Glomerular visceral epithelial cell (primary cell): ENCODE data around the gene GNG4.
"Not testable (repeated sequence)": the region's sequence is repeated elsewhere in the genome, so short reads cannot be mapped to it uniquely, and the experiment has no call there.

Experiments
- DNase-seq: peaks from one replicate; pipeline ENCODE4 v3.0.0-alpha.2; 2016; ENCODE audit errors: extremely low spot score

Gene GNG4

GRCh38 chr1:235584973-235585372 lies 64.6 kb downstream of the GNG4 start:
- no peak for DNase-seq

- no peak for DNase-seq
Measured at GRCh38 chr1:235583511-235584001, 66.0 kb downstream of the GNG4 start.

DNA sequence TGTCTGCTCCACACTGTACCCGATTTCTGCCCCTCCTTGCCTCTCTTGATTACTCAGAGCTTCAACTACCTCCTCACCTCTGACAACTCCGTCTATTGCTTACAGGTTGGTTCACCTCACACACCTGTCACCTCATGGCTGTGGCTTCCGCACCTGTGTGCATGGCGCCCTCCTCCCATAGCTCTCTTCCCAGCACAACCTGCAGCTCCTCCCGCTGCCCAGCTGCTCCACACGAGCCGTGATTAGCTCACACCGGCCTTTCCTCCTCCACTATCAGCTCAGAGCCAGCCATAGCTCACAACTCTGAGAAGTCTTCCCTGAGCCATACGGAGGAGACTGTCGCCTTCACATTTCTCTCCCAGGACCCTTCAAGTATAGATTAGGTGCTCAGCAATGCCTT lies 67.5 kb downstream of the GNG4 start:
- DNase-seq: no peak

- no peak for DNase-seq
Measured at GRCh38 chr1:235579891-235580290, 69.7 kb downstream of the GNG4 start.

GRCh38 chr1:235575597-235575996 lies 74.0 kb downstream of the GNG4 start:
- no peak for DNase-seq

- no peak for DNase-seq
Measured at GRCh38 chr1:235573880-235574279, 75.7 kb downstream of the GNG4 start.

GRCh38 chr1:235572971-235573370 lies 76.6 kb downstream of the GNG4 start:
- not testable (repeated sequence) for DNase-seq

DNA sequence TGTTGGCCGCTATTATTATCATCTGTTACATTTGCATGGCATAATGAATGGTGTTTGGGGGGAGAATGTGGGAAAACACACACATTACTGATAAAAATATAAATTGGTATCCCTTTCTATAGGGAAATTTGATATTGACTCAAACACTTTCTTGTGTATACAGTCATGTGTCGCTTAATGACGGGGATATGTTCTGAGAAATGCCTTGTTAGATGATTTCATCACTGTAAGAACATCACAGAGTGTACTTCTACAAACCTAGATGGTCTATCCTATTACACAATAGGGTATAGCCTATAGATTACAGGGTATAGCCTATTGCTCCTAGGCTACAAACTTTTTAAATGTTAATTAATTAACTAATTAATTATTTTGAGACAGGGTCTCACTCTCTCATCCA lies 78.1 kb downstream of the GNG4 start:
- no peak for DNase-seq

- no peak for DNase-seq
Measured at GRCh38 chr1:235567812-235568503, 81.6 kb downstream of the GNG4 start.

GRCh38 chr1:235566084-235566483 lies 83.5 kb downstream of the GNG4 start:
- DNase-seq: no peak

GRCh38 chr1:235563513-235564061 lies 86.0 kb downstream of the GNG4 start:
- DNase-seq: no peak

- no peak for DNase-seq
Measured at GRCh38 chr1:235562589-235562988, 87.0 kb downstream of the GNG4 start.

GRCh38 chr1:235558621-235559169 lies 90.9 kb downstream of the GNG4 start:
- DNase-seq: no peak

DNA sequence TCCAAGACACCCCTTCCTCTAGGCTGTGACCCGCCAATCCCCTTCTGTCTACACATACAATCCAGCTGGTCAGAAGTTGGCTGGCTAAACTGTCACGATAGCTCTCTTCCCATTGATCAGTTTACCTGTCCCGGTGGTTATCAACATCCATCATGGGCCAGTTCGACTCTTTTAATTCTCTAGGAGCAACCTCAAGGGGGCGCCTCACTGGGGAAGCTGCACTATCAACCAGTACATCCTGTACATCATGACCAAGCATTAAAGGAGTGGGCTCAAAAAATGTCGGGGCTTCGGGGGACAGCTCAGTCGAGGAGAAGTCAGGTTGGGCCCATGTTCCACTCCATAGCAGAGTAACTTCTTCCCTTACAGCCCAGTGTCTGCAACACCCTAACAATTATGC lies 92.1 kb downstream of the GNG4 start:
- DNase-seq: no peak

DNA sequence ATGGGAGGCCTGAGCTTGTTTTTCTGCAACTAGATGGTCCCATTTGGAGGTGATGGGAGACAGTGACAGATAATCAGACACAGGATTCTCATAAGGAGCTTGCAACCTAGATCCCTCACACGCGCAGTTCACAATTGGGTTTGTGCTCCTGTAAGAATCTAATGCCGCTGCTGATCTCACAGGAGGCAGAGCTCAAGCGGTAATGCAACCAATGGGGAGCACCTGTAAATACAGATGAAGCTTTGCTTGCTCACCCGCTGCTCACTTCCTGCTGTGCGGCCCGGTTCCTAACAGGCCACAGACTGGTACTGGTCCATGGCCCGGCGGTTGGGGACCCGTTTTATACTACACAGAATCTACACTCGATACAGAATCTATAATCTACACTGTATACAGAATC lies 92.8 kb downstream of the GNG4 start:
- DNase-seq: no peak

DNA sequence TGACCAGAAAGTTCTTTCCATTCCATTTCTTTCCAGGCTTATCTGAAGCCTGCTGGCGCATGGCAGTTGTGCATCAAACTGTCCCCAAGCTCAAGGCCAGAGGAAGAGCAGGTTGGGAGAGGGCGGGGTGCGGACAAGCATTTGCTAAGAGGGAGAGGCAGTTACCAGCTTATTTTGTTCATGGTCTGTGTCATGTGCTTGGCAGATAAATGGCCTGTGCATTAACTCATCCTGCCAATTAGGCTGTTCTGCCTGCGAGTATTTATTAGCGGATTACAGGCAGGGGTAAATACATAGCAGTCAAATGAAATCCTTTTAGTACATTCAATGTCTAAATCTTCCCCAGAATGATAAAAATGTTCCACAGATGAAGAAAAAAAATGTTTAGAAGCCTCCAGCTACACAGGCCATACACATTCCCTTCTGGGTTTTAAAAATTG lies 96.5 kb downstream of the GNG4 start:
- no peak for DNase-seq

DNA sequence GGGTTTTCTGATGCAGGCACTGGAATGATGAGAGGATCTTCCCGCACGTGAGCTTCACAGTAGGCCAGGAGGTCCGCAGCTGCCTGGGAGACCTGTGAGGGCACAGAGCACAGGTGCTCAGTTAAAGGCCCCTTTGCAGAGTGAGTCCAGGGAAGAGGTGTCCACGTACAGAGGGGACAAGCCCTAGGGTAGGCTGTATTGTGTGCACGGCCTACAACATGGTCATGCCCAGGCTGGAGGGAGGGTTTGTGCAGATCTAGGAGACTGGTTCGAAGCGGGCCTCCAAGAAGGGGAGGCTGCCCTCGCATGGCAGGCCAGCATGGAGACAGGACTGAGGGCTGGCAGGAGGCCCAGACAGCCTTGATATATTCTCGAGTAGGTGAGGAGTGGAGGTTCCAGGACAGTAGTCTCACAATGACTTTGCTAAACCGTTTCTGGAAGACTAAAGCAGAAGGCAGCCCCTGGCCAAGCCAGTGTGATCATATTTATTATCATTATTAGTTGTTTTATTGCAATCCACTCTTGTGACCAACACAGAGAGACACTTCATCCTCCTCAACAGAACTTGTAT lies 97.4 kb downstream of the GNG4 start:
- DNase-seq: no peak

DNA sequence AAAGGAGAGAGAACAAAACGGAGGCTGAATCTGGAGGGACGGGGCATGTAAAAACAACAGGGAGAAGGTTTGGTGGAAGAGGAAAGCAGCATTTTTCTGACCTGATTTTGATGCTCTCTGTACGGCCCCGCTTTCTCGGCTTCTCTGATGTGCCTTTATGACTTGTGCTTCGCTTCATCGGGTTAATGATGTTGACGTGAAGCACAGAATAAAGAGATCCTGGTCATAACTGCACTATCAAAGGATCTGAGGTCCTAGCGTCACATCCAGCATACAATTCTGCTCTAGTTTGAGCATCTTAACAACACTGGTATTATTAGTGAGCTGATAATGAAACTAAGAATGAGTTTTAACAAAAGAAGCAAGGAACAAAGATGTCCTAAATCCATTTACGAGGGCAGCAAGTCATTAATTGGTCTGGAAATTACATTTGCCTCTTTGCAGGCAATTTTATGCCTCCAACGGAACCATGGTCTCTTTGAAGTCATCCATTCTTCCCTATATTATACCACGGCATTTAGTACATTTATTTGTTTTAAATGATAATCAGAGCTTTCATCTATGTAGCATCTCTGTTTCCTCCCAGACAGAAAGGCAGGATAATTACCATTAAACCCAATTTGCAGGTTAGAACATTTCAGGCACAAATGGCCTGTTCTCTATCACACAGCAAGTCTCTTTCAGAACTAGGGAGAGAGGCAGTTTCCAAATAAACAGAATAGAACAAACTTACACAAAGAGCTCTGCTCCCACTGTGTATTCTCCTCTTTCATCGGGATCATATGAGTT lies 100.0 kb downstream of the GNG4 start:
- DNase-seq: no peak

DNA sequence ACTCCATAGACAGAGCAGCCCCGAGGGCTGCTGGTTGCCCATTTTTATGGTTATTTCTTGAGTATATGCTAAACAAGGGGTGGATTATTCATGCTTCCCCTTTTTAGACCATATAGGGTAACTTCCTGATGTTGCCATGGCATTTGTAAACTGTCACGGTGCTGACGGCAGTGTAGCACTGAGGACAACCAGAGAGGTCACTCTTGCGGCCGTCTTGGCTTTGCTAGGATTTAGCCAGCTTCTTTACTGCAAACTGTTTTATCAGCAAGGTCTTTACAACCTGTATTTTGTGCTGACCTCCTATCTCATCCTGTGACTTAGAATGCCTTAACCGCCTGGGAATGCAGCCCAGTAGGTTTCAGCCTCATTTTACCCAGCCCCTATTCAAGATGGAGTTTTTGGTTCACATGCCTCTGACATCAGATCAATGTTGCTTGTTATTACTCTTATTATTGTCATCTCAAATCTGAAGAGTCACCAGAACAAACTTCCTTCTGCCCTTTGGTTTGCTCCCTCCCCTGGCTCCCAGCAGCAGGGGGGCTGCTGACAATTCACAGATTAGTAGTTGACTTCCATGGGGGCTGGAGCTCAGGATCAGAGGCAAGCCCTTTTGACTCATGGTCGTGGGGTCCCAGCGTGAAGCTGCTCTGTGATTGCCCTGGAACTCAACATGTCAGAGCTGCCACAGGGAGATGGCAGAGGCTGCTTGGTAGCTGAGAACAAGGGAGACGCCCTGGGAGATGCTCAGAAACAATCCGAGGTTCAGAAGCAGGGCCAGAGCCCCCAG lies 103.0 kb downstream of the GNG4 start:
- DNase-seq: not testable (repeated sequence)

DNA sequence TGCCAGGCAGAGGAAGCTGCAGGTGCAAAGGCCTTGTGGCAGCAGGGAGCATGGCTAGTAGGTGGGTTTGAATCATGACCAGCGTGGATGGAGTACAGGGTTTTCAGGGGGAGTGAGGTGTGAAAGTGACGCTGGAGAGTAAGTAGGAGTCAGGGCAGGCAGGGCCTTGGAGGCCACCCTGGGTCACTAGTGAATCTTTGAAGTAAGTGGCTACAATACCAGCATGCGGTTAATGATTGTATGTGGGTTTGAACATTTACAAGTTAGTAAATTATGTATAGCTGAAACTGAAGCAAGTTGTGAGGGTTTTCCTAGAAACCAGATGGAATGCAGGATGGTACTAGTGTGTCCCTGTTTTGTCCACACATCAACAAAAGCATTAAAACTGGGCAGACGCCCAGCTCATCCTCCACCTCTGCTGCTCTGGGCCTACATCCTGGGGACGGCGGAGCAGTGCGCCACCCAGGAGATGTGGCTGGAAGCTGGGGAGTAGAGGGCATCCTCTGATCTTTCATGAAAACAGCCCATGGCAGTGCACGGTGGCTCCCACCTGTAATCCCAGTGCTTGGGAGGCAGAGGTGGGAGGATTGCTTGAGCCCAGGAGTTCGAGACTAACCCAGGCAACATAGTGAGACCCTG lies 104.2 kb downstream of the GNG4 start:
- peak; percentile 39 for DNase-seq

DNA sequence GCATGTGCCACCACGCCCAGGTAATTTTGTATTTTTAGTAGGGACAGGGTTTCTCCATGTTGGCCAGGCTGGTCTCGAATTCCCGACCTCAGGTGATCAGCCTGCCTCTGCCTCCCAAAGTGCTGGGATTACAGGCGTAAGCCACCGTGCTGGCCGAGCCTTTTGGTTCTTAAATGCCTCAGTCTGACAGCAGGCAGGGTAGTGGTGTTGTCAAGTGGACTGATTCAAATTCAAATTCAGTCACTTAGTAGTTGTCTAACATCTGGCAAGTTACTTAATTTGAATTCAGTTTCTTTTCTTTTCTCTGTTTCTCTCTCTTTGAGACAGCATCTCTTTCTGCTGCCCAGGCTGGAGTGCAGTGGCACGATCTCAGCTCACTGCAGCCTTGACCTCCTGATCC lies 106.7 kb downstream of the GNG4 start:
- not testable (repeated sequence) for DNase-seq
